Effector memory CD4-positive, alpha-beta T cell (primary cell): ENCODE measurements around the gene FAM114A2.
"Not testable (repeated sequence)": the region's sequence is repeated elsewhere in the genome, so short reads cannot be mapped to it uniquely, and the experiment has no call there.

Experiments used
- DNase-seq, 3 donors: peaks; one replicate each; pipeline ENCODE4 v3.0.0-alpha.2; 2020
- H3K27ac ChIP-seq: 2 replicates; pipeline ENCODE4 v1.7.0; 2013; ENCODE audit warnings: mild to moderate bottlenecking, low read length, moderate library complexity; ENCODE audit not compliant: insufficient read depth, poor library complexity, severe bottlenecking
- H3K27me3 ChIP-seq: replicated peaks from 2 replicates; pipeline ENCODE4 v1.7.0; 2013; ENCODE audit warnings: mild to moderate bottlenecking, low read length; ENCODE audit not compliant: insufficient read depth, control insufficient read depth, poor library complexity, severe bottlenecking
- H3K36me3 ChIP-seq: 2 replicates; pipeline ENCODE4 v1.7.0; 2013; ENCODE audit warnings: mild to moderate bottlenecking, low read length, moderate library complexity; ENCODE audit not compliant: control insufficient read depth, insufficient read depth
- H3K4me1 ChIP-seq: 2 replicates; pipeline ENCODE4 v1.7.0; 2013; ENCODE audit warnings: low read length, mild to moderate bottlenecking; ENCODE audit not compliant: control insufficient read depth, insufficient read depth, poor library complexity, severe bottlenecking
- H3K4me3 ChIP-seq: 2 replicates; pipeline ENCODE4 v1.7.0; 2013; ENCODE audit warnings: low read length, low read depth, mild to moderate bottlenecking; ENCODE audit not compliant: insufficient read depth, poor library complexity, severe bottlenecking
- H3K9me3 ChIP-seq: 2 replicates; pipeline ENCODE4 v1.7.0; 2013; ENCODE audit warnings: mild to moderate bottlenecking, low read length, moderate library complexity; ENCODE audit not compliant: control insufficient read depth

FAM114A2 gene

DNA sequence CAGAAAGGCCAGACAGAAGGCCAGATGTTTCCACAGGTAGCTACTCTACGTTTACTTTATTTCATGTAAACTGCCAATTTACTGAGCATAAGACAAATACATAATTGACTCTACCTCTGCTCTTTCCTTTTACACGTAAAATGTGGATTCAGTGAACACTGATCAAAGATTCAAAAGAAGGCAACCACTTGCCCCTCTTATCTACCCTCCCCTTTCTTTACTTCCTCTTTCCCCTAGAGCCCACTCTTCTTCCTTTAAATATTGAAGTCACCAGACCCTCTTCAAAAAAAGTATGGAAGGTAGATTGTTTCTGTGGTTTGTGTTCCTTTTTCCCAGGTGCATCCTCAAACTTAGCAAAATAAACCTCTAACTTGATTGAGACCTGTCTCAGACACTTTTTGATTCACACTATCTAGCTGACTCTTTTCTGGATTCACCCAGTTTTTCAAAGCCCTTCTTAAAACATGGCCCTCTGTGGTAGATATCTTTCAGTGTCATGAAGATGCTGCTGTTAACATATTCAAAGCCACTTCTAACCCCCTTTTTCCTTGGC, 6.7 kb downstream of the FAM114A2 start:
- Histone ChIP-seq H3K9me3 (no peaks in the 10 kb centered on the region), H3K27me3 (no peaks in the 10 kb centered on the region), H3K4me3 (no peak overlapping the region), H3K36me3 (peaks cover 9% of the 10 kb centered on the region), H3K27ac (no peak overlapping the region), H3K4me1 (no peaks in the 10 kb centered on the region)
- no peak for DNase-seq

DNA sequence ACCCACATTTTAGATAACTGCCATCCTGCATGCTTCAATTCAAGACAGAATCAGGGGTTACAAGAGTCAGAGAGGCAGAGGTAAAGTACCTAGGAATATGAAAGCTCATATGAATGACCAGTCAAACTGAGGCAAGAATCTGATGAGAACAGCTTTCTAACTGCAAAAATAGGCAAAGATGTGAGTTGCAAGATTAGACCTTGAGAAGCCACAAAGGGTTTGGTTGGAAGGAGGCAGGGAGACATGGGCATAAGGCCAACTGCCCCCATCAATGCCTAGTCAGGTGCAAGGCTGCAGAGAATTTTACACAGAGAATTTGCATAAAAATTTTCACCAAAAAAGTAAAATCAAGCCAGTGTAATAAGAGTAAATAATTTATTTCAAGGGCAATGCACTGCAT, 12.8 kb downstream of the FAM114A2 start:
- peaks cover 19% of the 10 kb centered on the region for H3K36me3 ChIP-seq
- H3K27me3 ChIP-seq = no peaks in the 10 kb centered on the region
- no peak overlapping the region for H3K27ac ChIP-seq
- no peaks in the 10 kb centered on the region for H3K9me3 ChIP-seq
- H3K4me3 ChIP-seq = no peak overlapping the region
- no peaks in the 10 kb centered on the region for H3K4me1 ChIP-seq
- DNase-seq = no peak

DNA sequence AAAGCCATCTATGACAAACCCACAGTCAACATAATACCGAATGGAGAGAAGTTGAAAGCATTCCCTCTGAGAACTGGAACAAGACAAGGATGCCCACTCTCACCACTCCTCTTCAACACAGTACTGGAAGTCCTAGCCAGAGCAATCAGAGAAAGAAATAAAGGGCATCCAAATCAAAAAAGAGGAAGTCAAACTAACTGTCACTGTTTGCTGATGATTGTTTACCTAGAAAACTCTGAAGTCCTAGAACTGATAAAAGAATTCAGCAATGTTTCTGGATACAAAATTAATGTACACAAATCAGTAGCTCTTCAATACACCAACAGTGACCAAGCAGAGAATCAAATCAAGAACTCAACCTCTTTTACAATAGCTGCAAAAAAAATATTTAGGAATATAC, 19.8 kb downstream of the FAM114A2 start:
- H3K27ac ChIP-seq, H3K27me3 ChIP-seq, H3K4me3 ChIP-seq, DNase-seq, H3K4me1 ChIP-seq, H3K36me3 ChIP-seq, H3K9me3 ChIP-seq: not testable (repeated sequence)

DNA sequence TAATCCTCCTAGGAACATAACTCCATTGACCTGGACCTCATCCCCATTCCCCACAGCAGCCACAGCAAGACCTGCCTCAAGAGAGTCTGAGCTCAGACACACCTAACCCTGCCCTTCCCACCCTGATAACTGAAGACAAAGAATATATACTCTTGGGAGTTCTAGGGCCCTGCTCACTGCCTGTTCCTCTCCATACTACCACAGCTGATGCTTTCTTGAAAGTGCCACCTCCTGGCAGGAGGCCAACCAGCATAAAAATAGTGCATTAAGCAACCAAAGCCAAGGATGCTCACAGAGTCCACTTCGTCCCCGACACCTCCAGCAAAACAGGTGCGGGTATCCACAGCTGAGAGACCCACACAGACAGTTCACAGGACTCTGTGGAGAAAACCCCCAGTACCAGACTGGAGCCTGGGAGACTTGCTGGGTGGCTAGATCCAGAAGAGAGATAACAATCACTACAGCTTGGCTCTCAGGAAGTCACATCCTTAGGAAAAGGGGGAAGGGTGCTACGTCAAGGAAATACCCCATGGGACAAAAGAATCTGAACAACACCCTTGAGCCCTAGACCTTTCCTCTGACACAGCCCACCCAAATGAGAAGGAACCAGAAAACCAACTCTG, 23.5 kb downstream of the FAM114A2 start:
- H3K36me3 ChIP-seq = peaks cover 8% of the 10 kb centered on the region
- no peak overlapping the region for H3K27ac ChIP-seq
- H3K4me1 ChIP-seq = no peaks in the 10 kb centered on the region
- H3K4me3 ChIP-seq = no peak overlapping the region
- H3K9me3 ChIP-seq = no peaks in the 10 kb centered on the region
- no peaks in the 10 kb centered on the region for H3K27me3 ChIP-seq
- no peak for DNase-seq

- Histone ChIP-seq H3K36me3 (peaks cover 9% of the 10 kb centered on the region), H3K9me3 (no peaks in the 10 kb centered on the region), H3K4me1 (no peaks in the 10 kb centered on the region), H3K27ac (no peak overlapping the region), H3K27me3 (no peaks in the 10 kb centered on the region), H3K4me3 (no peak overlapping the region)
- no peak for DNase-seq
These were observed 28.1 kb downstream of the FAM114A2 start for GRCh38 chr5:154010660-154011059.

DNA sequence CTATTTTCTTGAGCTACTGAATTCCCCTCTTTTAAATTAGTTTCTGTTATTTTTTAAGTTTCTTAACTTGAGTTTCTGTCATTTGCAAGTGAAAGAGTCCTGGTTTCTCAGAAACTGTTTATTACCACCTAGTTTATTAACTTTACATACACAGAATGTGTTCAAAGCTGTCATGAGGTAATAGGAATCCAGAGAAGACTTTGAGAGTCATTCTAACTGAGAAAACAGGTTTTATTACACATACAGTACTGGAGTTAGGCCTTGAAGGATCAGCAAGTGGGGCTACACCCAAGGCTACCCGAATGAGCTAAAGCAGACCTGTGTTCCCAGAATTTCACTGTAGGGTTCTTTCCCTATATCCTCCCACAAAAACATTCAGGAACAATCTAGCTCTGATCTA, 33.1 kb downstream of the FAM114A2 start:
- H3K36me3 ChIP-seq = peaks cover 23% of the 10 kb centered on the region

GRCh38 chr5:154002511-154003020, 36.1 kb downstream of the FAM114A2 start:
- Histone ChIP-seq H3K27me3 (no peaks in the 10 kb centered on the region), H3K9me3 (no peaks in the 10 kb centered on the region), H3K4me1 (no peaks in the 10 kb centered on the region), H3K36me3 (peaks cover 28% of the 10 kb centered on the region), H3K27ac (no peak overlapping the region), H3K4me3 (no peak overlapping the region)
- DNase-seq = no peak

More for the DNA sequence above, 33.1 kb downstream of the FAM114A2 start:
- H3K27ac ChIP-seq = no peak overlapping the region
- no peaks in the 10 kb centered on the region for H3K4me1 ChIP-seq
- no peaks in the 10 kb centered on the region for H3K27me3 ChIP-seq
- H3K9me3 ChIP-seq = no peaks in the 10 kb centered on the region
- no peak overlapping the region for H3K4me3 ChIP-seq
- no peak for DNase-seq

DNA sequence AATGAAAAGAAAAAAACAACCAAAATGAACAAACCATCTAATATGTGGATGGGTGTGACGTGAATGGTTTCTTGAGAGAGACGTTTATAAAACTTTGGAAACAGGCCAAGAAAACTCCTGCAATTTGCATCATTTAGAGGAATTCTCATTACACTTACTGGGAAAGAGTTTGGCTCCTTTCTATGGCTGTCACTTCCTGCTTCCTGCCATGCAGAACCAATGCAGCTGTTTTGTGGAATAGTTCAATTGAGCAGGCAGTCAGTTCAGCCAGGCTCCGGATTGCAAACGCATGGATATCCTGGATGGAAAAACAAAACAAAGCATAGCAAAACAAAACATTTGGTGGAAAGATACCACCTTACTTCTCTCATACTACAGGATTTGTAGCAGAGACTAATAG, 36.6 kb downstream of the FAM114A2 start:
- no peak for DNase-seq
- H3K27me3 ChIP-seq = no peaks in the 10 kb centered on the region
- no peak overlapping the region for H3K4me3 ChIP-seq
- H3K36me3 ChIP-seq = peaks cover 32% of the 10 kb centered on the region
- no peaks in the 10 kb centered on the region for H3K4me1 ChIP-seq
- H3K9me3 ChIP-seq = no peaks in the 10 kb centered on the region
- no peak overlapping the region for H3K27ac ChIP-seq

- no peak overlapping the region for H3K27ac ChIP-seq
- no peaks in the 10 kb centered on the region for H3K9me3 ChIP-seq
- H3K4me3 ChIP-seq = no peak overlapping the region
- H3K36me3 ChIP-seq = peaks cover 38% of the 10 kb centered on the region
- H3K27me3 ChIP-seq = no peaks in the 10 kb centered on the region
- DNase-seq = no peak
- no peaks in the 10 kb centered on the region for H3K4me1 ChIP-seq
These were observed 38.0 kb downstream of the FAM114A2 start for GRCh38 chr5:154000703-154001102.

GRCh38 chr5:153999995-154000394, 38.7 kb downstream of the FAM114A2 start:
- no peak overlapping the region for H3K27ac ChIP-seq

More at GRCh38 chr5:153999995-154000394, 38.7 kb downstream of the FAM114A2 start:
- no peaks in the 10 kb centered on the region for H3K27me3 ChIP-seq
- H3K4me1 ChIP-seq = no peaks in the 10 kb centered on the region
- no peaks in the 10 kb centered on the region for H3K9me3 ChIP-seq
- H3K4me3 ChIP-seq = no peak overlapping the region
- DNase-seq = no peak
- peaks cover 40% of the 10 kb centered on the region for H3K36me3 ChIP-seq
